Measurements from ENCODE around the gene TTYH3. TPM values are rescaled to one million over a fixed set of nuclear protein-coding genes. Genes with fewer than 3 reads are reported as not detected.
"Not testable (repeated sequence)": the region's sequence is repeated elsewhere in the genome, so short reads cannot be mapped to it uniquely, and the experiment has no call there.

Gene TTYH3
- total RNA-seq, 4 donors from 2014 or later, result 7.2 to 43.2 (median 15.7) TPM

DNA sequence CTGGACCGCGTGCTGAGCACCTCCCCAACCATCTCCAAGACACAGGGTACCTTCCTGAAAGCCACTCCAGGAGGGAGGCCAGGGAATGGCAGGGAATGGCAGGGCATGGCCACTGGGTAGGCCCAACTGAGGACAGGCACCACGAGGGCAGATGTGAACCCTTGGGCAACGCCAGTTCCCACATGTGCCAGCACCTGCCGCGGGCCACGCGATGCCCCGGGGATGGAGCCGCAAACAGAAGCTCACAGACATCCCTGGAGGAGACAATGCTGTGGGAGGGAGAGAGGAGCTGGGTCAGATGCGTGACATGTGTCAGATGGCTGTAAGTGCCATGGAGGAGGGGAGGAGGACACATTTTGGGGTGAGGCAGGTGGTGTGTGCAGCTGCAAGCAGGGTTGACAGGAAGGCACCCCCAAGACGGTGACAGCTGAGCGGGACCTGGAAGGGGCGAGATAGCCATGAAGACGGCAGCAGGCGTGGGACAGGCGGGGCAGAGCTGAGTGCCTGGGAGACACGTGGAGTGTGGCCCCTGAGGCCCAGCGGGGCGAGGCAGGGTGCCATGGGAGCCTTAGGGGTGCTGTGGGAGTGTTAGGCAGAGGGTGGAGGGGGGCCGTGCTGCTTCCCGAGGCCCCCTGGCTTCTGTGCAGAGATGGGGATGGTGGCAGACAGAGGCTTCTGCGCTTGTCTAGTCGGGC, 45.3 kb upstream of the TTYH3 start:
- peaks cover 0 to 86% (median 0%) of the 10 kb centered on the region in 3 donors for H3K36me3 ChIP-seq
- no peaks in the 10 kb centered on the region for H3K4me1 ChIP-seq
- TF ChIP-seq POLR2A (IDR thresholded peaks at IDR 0.05) (no peak), EP300 (IDR thresholded peaks at IDR 0.05) (no peak), CTCF (IDR thresholded peaks at IDR 0.05) (no peak)
- H3K9me3 ChIP-seq, result no peaks in the 10 kb centered on the region
- 91 to 92% methylated on average over 24 of the region's 24 CpGs for WGBS, 2 donors
- H3K27me3 ChIP-seq, result no peaks in the 10 kb centered on the region
- no peak overlapping the region for H3K27ac ChIP-seq
- no peak for DNase-seq (ENCODE audit: low spot score in 2 of 2)
- no peak overlapping the region for H3K4me3 ChIP-seq

DNA sequence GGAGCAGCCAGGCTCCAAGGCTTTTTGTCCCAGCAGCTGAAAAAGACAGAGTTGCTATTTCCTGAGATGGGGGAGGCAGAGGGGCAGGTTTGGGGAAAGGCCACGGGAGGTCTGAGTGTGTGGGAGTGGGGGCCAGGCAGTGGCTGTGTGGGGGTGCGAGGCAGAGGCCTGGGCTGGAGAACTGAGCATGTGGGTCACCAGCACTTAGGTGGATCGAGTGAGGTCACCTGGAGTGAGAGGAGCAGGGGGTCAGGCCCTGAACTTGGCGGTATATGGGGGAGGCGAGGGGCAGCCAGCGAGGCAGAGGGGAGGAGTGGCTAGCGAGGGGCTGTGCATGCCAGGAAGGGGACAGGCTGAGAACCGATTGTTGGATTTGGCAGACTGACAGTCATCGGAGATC, 44.7 kb upstream of the TTYH3 start:
- TF ChIP-seq CTCF (IDR thresholded peaks at IDR 0.05), result no peak
- no peak for TF ChIP-seq EP300 (IDR thresholded peaks at IDR 0.05)
- TF ChIP-seq POLR2A (IDR thresholded peaks at IDR 0.05), result no peak
- 78 to 83% methylated on average over 9 of the region's 9 CpGs for WGBS, 2 donors
- H3K4me1 ChIP-seq, result no peaks in the 10 kb centered on the region
- peaks cover 0 to 86% (median 0%) of the 10 kb centered on the region in 3 donors for H3K36me3 ChIP-seq
- H3K4me3 ChIP-seq, result no peak overlapping the region
- H3K27me3 ChIP-seq, result no peaks in the 10 kb centered on the region
- no peak overlapping the region for H3K27ac ChIP-seq
- DNase-seq (ENCODE audit: low spot score in 2 of 2), result no peak
- H3K9me3 ChIP-seq, result no peaks in the 10 kb centered on the region

DNA sequence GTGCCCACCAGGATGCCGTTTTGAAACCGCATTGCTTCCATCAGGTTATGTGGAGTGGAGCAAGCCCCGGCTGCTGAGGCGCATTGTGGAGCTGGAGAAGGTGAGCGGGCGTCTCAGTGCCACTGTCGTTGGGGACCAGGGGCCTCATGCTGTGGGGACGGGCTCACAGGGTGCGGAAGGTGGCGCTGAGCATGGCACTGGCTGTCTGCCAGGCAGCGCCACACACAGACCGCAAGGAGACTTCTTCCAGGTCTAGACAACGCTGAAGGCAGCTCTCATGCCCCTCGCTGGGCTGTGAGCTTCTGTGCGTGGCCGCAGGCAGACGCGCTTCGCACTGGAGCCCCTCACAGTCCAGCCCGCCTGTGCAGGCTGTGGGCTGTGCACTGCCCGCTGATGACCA, 44.0 kb upstream of the TTYH3 start:
- WGBS, 2 donors, result 93% methylated on average over 18 to 21 of the region's 21 CpGs
- no peak for DNase-seq (ENCODE audit: low spot score in 2 of 2)
- Histone ChIP-seq H3K9me3 (no peaks in the 10 kb centered on the region), H3K27me3 (no peaks in the 10 kb centered on the region), H3K36me3 (peaks cover 0 to 88% (median 0%) of the 10 kb centered on the region in 3 donors), H3K4me3 (no peak overlapping the region), H3K4me1 (no peaks in the 10 kb centered on the region), H3K27ac (no peak overlapping the region)
- no peak for TF ChIP-seq EP300 (IDR thresholded peaks at IDR 0.05)
- no peak for TF ChIP-seq POLR2A (IDR thresholded peaks at IDR 0.05)
- TF ChIP-seq CTCF (IDR thresholded peaks at IDR 0.05), result no peak

GRCh38 chr7:2589341-2589740, 42.4 kb upstream of the TTYH3 start:
- H3K9me3 ChIP-seq, result no peaks in the 10 kb centered on the region
- H3K27me3 ChIP-seq, result no peaks in the 10 kb centered on the region
- DNase-seq (ENCODE audit: low spot score in 2 of 2), result no peak
- 87 to 88% methylated on average over 16 of the region's 16 CpGs for WGBS, 2 donors
- peaks cover 0 to 99% (median 0%) of the 10 kb centered on the region in 3 donors for H3K36me3 ChIP-seq
- no peaks in the 10 kb centered on the region for H3K4me1 ChIP-seq
- no peak overlapping the region for H3K27ac ChIP-seq
- H3K4me3 ChIP-seq, result no peak overlapping the region
- TF ChIP-seq EP300 (IDR thresholded peaks at IDR 0.05) (no peak), CTCF (IDR thresholded peaks at IDR 0.05) (no peak), POLR2A (IDR thresholded peaks at IDR 0.05) (no peak)

GRCh38 chr7:2589941-2590340, 41.8 kb upstream of the TTYH3 start:
- H3K9me3 ChIP-seq; DNase-seq (ENCODE audit: low spot score in 2 of 2); H3K4me3 ChIP-seq; H3K4me1 ChIP-seq; H3K27ac ChIP-seq; H3K27me3 ChIP-seq: not testable (repeated sequence)
- peaks cover 0 to 99% (median 0%) of the 10 kb centered on the region in 3 donors for H3K36me3 ChIP-seq
- WGBS, 2 donors, result 86 to 93% methylated on average over 4 to 15 of the region's 15 CpGs
